SJCRH30 (cell line): ENCODE measurements around the gene CDHR5. TPM values are rescaled to one million over a fixed set of nuclear protein-coding genes. Genes with fewer than 3 reads are reported as not detected.

Experiments used
- DNase-seq, 2 experiments: peaks; one replicate each; pipeline ENCODE4 v3.0.0-alpha.2; 2015 to 2020
- H3K27ac ChIP-seq: fragments of 250-450 bp; sonication (Bioruptor Pico); 2 replicates; pipeline ENCODE4 v1.5.1; 2020; ENCODE audit warnings: mild to moderate bottlenecking, moderate library complexity
- H3K27me3 ChIP-seq: fragments of 250-450 bp; sonication (Bioruptor Pico); 2 replicates; pipeline ENCODE4 v1.5.1; 2020; ENCODE audit warnings: mild to moderate bottlenecking, moderate library complexity
- H3K36me3 ChIP-seq: fragments of 250-450 bp; sonication (Bioruptor Pico); 2 replicates; pipeline ENCODE4 v1.5.1; 2020; ENCODE audit warnings: mild to moderate bottlenecking, moderate library complexity
- H3K4me1 ChIP-seq: fragments of 250-450 bp; sonication (Bioruptor Pico); 2 replicates; pipeline ENCODE4 v1.5.1; 2020; ENCODE audit warnings: mild to moderate bottlenecking, moderate library complexity
- H3K4me3 ChIP-seq: fragments of 250-450 bp; sonication (Bioruptor Pico); 2 replicates; pipeline ENCODE4 v1.5.1; 2020; ENCODE audit warnings: mild to moderate bottlenecking, moderate library complexity
- H3K9me3 ChIP-seq: fragments of 250-450 bp; sonication (Bioruptor Pico); replicated peaks from 2 replicates; pipeline ENCODE4 v1.5.1; 2020; ENCODE audit warnings: mild to moderate bottlenecking, moderate library complexity
- total RNA-seq: library from RNA; depleted of rRNA; stranded (reverse); fragments of >200 nt; shearing (Covaris generic); gene quantifications from 2 replicates; pipeline ENCODE4 v1.2.3, GENCODE V29; 2014

CDHR5 gene
- total RNA-seq, 1 experiment from 2014 or later, result not detected

DNA sequence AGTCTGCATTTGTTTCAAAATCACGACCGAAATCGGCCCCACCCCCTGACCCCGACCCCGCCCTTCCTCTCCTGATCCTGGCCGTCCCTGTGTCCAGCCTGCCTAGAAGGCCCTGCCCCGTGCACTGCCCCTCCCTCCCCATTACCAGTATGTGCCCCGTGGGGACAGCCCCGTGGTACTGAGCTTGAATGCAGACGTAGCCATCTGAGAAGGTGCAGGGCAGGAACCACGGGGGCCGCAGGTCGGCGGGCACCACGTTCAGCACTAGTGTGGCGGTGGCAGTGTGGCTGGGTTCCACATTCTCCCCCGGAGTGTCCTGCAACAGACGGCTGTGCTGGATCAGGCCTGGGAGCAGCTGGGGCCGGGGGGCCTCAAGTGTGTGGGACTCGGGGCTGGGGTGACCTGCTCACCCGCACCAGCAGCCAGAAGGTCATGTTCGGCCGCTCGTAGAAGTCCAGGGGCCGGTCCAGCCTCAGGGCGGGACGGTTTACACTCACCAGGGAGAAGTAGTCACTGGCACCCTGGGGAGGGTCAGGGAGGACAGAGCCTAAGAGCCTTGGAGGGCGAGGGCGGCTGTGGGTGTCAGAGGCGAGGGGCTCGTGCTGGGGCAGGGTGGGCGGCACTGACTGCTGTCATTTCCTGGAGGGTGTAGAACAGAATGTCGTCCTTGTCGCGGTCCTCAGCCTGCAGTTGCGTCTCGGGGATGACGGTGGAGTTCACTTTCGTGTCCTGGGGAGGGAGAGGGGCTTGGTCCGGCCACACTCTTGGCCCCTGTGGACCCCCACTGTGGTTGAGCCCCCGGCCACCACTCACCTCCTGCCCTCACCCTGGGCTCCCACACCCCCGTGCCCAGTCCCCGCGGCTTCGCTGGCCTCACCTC is 3.6 kb downstream of the CDHR5 start:
- H3K4me3 ChIP-seq, result no peak overlapping the region
- H3K36me3 ChIP-seq, result no peaks in the 10 kb centered on the region; the same call in 1 of the 2 replicates
- H3K27ac ChIP-seq, result no peak overlapping the region
- DNase-seq, result no peak
- peaks cover 7% of the 10 kb centered on the region; the same call in 1 of the 2 replicates for H3K4me1 ChIP-seq
- H3K9me3 ChIP-seq, result no peaks in the 10 kb centered on the region
- H3K27me3 ChIP-seq, result no peaks in the 10 kb centered on the region

DNA sequence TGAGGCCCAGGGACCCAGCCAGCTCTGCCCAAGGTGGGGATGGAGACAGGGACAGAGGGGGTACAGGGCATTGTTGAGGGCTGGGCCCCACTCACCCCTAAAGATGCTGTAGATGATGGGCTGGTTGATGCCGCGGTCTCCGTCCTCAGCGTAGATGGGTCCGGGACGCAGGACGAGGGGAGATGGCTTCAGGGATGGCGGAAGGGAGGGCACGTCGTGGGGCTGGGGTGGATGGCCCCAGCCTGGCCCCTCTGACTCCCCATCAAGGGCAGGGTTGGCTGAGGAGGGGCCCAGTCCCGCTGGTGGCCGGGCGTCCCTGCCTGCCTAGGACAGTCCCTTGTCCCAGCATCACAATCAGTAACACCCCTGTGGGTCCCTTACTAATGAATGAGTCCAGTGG is 4.6 kb downstream of the CDHR5 start:
- no peak overlapping the region for H3K4me3 ChIP-seq
- H3K4me1 ChIP-seq, result peaks cover 7% of the 10 kb centered on the region; the same call in 1 of the 2 replicates
- no peaks in the 10 kb centered on the region; the same call in 1 of the 2 replicates for H3K36me3 ChIP-seq
- no peak for DNase-seq
- H3K27ac ChIP-seq, result no peak overlapping the region
- H3K9me3 ChIP-seq, result no peaks in the 10 kb centered on the region
- H3K27me3 ChIP-seq, result no peaks in the 10 kb centered on the region

- H3K4me1 ChIP-seq, result peaks cover 7% of the 10 kb centered on the region; the same call in 1 of the 2 replicates
- DNase-seq, result no peak
- H3K27me3 ChIP-seq, result no peaks in the 10 kb centered on the region
- no peaks in the 10 kb centered on the region for H3K9me3 ChIP-seq
- no peaks in the 10 kb centered on the region; the same call in 1 of the 2 replicates for H3K36me3 ChIP-seq
- H3K4me3 ChIP-seq, result no peak overlapping the region
- H3K27ac ChIP-seq, result no peak overlapping the region
Observed at GRCh38 chr11:619628-620050, 5.1 kb downstream of the CDHR5 start.

GRCh38 chr11:618856-619627 is 5.7 kb downstream of the CDHR5 start:
- peaks cover 7% of the 10 kb centered on the region for H3K4me1 ChIP-seq
- no peaks in the 10 kb centered on the region; the same call in 1 of the 2 replicates for H3K36me3 ChIP-seq
- no peaks in the 10 kb centered on the region for H3K27me3 ChIP-seq
- H3K27ac ChIP-seq, result no peak overlapping the region
- H3K9me3 ChIP-seq, result no peaks in the 10 kb centered on the region
- no peak overlapping the region for H3K4me3 ChIP-seq
- no peak for DNase-seq

DNA sequence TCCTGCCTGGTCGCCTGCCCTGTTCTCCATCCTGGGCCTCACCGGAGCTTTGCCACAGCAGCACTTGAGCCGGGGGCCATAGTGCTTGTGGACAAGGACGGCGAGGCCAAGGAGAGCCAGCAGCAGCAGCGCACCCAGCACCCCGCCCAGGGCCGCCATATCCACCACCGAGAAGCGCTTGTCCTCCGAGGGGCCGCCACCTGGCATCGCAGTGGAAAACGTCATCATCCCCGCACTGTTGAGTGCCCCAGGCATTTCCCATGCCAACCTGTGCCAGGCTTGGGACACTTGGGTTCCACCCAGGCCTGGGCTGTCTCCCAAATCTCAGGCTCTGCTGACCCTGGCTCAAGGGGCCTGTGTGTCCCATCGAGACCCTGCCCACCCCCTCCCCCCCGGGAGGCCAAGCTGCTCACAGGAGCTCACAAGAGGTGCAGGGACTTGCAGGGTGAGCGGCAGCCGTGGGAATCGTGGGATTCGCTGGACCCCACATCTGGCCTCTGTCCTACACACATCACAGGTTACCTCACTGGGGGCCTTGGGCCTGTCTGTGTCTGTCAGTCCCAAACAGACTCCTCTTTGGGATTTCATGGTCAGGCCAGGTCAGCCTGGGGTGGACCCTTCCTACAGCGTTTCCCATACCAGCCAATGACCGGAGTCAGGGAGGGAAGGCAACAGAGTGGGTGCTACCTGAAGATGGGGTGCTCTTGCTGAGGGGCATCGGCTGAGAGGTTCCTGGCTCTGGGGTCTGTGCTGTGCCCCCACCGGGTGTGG is 6.7 kb downstream of the CDHR5 start:
- Histone ChIP-seq H3K9me3 (no peaks in the 10 kb centered on the region), H3K4me1 (peaks cover 10% of the 10 kb centered on the region), H3K27ac (no peak overlapping the region), H3K27me3 (no peaks in the 10 kb centered on the region), H3K36me3 (peaks cover 3% of the 10 kb centered on the region), H3K4me3 (no peak overlapping the region)
- no peak for DNase-seq

DNA sequence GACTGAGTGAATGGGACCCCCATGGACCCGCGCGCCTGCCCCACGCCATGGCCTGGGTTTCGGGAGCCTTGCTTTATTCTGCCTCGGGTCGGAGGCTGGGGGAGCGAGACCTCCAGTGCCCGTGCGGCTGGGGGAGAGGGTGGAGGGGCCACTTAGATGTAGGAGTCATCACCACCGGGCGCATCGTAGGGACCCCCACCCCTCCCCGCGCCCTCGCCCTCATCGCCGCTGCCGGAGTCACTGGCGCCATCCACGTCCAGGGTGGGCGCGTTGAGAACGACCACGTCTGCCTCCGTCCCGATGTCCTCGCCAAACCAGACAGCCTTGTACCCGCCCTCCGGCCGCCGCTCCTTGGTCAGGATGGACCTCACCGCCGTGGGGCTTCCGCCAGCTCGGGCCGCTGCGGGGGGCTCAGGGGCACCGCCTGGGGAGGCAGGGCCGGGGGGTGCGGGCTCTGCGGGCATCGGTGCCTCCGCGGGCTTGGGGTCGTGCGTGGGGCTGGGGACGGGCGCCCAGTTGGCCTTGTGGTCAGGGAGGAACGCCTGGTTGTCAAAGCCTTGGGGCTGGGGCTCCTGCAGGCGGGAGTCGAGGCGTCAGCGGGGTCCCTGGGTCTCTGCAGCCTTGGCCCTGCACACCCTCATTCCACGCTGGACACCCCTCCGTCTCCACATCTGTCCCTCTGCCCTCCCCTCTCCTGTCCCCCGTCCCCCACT is 7.4 kb downstream of the CDHR5 start:
- Histone ChIP-seq H3K36me3 (peaks cover 7% of the 10 kb centered on the region), H3K9me3 (no peaks in the 10 kb centered on the region), H3K27me3 (no peaks in the 10 kb centered on the region), H3K4me1 (peaks cover 17% of the 10 kb centered on the region), H3K4me3 (no peak overlapping the region), H3K27ac (no peak overlapping the region)
- DNase-seq, result no peak

DNA sequence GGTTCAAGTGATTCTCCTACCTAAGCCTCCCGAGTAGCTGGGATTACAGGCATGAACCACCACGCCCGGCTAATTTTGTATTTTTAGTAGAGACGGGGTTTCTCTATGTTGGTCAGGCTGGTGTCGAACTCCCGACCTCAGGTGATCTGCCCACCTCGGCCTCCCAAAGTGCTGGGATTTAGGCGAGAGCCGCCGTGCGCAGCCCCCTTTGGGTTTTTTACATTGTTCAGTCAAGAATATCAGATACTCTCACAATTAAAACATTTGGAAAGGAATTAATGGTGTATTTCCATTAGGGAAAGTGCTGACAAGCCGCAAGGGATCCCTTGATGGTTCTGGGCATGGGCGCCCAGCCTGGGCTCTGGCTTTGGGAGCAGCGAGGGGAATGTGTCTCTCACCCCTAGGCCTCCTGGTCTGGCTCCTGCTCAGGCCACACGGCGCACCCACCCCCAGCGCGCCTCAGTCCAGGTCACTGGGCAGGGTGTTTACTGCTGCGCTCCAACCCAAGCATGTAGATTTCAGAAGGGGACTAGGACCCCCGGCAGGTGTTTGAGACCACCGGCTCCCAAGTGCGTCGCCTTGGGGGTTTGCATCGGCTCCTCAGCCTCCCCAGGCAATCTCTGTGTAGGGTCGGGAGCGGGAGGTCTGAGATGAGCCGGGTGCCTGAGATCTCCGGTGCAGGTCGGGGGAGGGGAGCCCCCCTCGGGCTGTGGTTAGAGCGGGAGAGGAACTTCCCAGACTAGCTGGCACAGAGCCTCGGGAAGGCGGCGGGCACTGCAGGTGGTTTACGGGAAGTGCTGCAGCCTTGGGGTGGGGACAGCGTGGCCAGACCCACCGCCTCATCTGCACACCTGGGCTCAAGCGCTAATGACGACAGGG is 8.2 kb downstream of the CDHR5 start:
- H3K4me1 ChIP-seq, result peaks cover 25% of the 10 kb centered on the region
- H3K9me3 ChIP-seq, result no peaks in the 10 kb centered on the region
- H3K4me3 ChIP-seq, result no peak overlapping the region
- H3K27me3 ChIP-seq, result no peaks in the 10 kb centered on the region
- no peak overlapping the region for H3K27ac ChIP-seq
- peaks cover 11% of the 10 kb centered on the region for H3K36me3 ChIP-seq
- no peak for DNase-seq

DNA sequence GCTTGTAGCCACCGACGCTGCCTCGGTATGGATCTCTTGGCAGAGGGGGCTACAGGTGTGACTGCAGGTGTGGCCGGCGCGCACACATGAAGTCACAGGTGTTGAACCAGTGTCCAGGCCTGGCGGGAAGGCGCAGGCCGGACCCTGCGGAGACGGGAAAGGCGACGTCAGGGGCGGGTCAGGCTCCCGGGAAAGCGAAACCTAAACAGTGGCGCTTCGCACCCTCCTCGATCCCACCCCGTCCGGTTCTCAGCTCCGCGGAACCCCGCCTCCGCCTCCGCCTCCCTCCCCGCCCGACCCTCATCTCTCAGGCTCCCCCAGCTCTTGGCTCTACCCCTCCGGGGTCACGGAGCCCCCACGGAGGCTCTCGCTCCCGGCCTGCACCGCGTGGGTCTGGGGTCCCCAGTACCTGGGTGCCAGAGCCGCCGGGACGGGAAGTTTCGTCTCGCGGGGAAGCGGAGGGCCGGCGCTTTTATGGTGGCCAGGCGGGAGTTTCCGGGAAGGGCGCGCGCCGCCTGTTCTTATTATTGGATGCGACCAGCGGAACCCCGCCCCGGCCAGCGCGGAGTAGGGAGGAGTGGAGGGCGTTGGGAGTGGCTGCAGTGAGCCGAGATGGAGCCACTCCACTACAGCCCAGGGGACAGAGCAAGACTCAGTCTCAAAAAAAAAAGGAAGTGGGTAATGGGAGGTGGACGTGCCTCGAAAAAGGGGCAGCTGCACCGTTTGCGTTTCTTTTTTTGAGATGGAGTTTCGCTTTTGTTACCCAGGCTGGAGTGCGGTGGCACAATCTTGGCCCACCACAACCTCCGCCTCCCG is 9.0 kb downstream of the CDHR5 start, which contains the start of gene IRF7:
TSS of gene IRF7 (minus strand) at position 447 of the 816 bp plus-strand sequence. CDS start 586 bp downstream, outside the sequence.
- Histone ChIP-seq H3K4me1 (peaks cover 33% of the 10 kb centered on the region), H3K27ac (peak within 1 kb of the TSS; percentile 84), H3K27me3 (no peaks in the 10 kb centered on the region), H3K36me3 (peaks cover 18% of the 10 kb centered on the region), H3K4me3 (peak within 1 kb of the TSS; percentile 85), H3K9me3 (no peaks in the 10 kb centered on the region)
- DNase-seq, result peak; percentile 90 to 91

GRCh38 chr11:614623-615503 is 9.9 kb downstream of the CDHR5 start:
- Histone ChIP-seq H3K27ac (no peak overlapping the region; the same call in 1 of the 2 replicates), H3K36me3 (peaks cover 26% of the 10 kb centered on the region), H3K4me1 (peaks cover 34% of the 10 kb centered on the region), H3K27me3 (no peaks in the 10 kb centered on the region), H3K9me3 (no peaks in the 10 kb centered on the region), H3K4me3 (peak overlapping the region; percentile 85)
- DNase-seq, result no peak

- H3K4me3 ChIP-seq, result no peak overlapping the region
- H3K27ac ChIP-seq, result no peak overlapping the region
- no peaks in the 10 kb centered on the region for H3K27me3 ChIP-seq
- H3K36me3 ChIP-seq, result peaks cover 29% of the 10 kb centered on the region
- peaks cover 34% of the 10 kb centered on the region for H3K4me1 ChIP-seq
- no peaks in the 10 kb centered on the region for H3K9me3 ChIP-seq
- DNase-seq, result no peak
Observed at GRCh38 chr11:614021-614622, 10.6 kb downstream of the CDHR5 start.

DNA sequence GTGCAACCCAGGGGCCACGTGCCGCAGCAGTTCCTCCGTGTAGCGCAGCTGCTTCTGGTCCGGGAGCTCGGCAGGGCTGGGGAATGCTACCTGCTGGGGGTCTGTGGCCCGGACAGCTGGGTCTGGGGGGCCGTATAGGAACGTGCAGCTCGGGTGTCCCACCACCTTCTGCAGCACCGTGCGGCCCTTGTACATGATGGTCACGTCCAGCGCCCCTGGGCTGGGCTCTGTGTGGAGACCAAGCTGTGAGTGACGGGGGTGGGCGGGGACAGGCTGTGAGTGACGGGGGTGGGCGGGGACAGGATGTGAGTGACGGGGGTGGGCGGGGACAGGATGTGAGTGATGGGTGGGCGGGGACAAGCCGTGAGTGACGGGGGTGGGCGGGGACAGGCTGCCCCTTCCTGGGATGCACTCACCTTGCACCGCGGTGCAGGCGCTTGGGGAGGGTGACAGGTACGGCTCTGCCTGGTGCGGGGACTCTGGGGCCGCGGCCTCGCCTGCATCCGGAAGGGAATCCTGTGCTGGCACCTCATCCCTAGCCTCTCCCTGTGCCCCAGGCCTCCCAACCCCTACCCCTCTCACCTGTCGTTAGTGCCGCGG is 11.3 kb downstream of the CDHR5 start:
- Histone ChIP-seq H3K27me3 (no peaks in the 10 kb centered on the region), H3K27ac (peak overlapping the region; percentile 85; the same call in 1 of the 2 replicates), H3K9me3 (no peaks in the 10 kb centered on the region), H3K36me3 (peaks cover 35% of the 10 kb centered on the region), H3K4me3 (no peak overlapping the region), H3K4me1 (peaks cover 34% of the 10 kb centered on the region)
- no peak for DNase-seq
